HL-60 (cell line): Measurements from ENCODE around the gene KCNQ1.

ENCODE experiments used
- DNase-seq, 2 experiments: peaks; one replicate each; pipeline ENCODE4 v3.0.0-alpha.2; 2010 to 2020; ENCODE audit warnings: low read depth in 1 of 2, low spot score in 1 of 2
- H3K27ac ChIP-seq: fragments of 250-450 bp; sonication (Bioruptor Pico); replicated peaks from 2 replicates; pipeline ENCODE4 v1.5.1; 2020; ENCODE audit warnings: mild to moderate bottlenecking, moderate library complexity
- H3K27me3 ChIP-seq: fragments of 250-450 bp; sonication (Bioruptor Pico); 2 replicates; pipeline ENCODE4 v1.5.1; 2021; ENCODE audit warnings: mild to moderate bottlenecking, moderate library complexity; ENCODE audit not compliant: insufficient read depth, poor library complexity, severe bottlenecking
- H3K4me3 ChIP-seq: replicated peaks from 2 replicates; pipeline ENCODE4 v1.5.1; 2011; ENCODE audit warnings: mild to moderate bottlenecking, control low read depth, low read length; ENCODE audit not compliant: insufficient read depth
- CTCF ChIP-seq: IDR thresholded peaks from one replicate; pipeline ENCODE4 v1.5.1; 2011; ENCODE audit warnings: low read length, control low read depth, inconsistent platforms; ENCODE audit not compliant: insufficient read depth
- GABPA ChIP-seq: IDR thresholded peaks from 2 replicates; pipeline ENCODE4 v1.6.1; 2012; ENCODE audit warnings: low read depth
- POLR2AphosphoS5 ChIP-seq: IDR thresholded peaks from 2 replicates; pipeline ENCODE4 v1.6.1; 2012; ENCODE audit warnings: low read depth
- REST ChIP-seq: IDR thresholded peaks from 2 replicates; pipeline ENCODE4 v1.6.1; 2012; ENCODE audit warnings: low read depth; ENCODE audit not compliant: insufficient replicate concordance
- SPI1 ChIP-seq: IDR thresholded peaks from 2 replicates; pipeline ENCODE4 v1.6.1; 2012; ENCODE audit warnings: low read depth, mild to moderate bottlenecking, borderline replicate concordance

The KCNQ1 gene

GRCh38 chr11:2816523-2816922 lies 371.7 kb downstream of the KCNQ1 start:
- no peak overlapping the region for H3K27ac ChIP-seq
- no peak overlapping the region for H3K4me3 ChIP-seq
- no peak for TF ChIP-seq GABPA
- TF ChIP-seq CTCF: no peak
- H3K27me3 ChIP-seq: no peaks in the 10 kb centered on the region
- no peak for DNase-seq

- H3K27ac ChIP-seq: no peak overlapping the region
- no peaks in the 10 kb centered on the region for H3K27me3 ChIP-seq
- TF ChIP-seq REST (no peak), GABPA (no peak), POLR2AphosphoS5 (no peak), SPI1 (no peak), CTCF (no peak)
- H3K4me3 ChIP-seq: no peak overlapping the region
- no peak for DNase-seq
Measured at GRCh38 chr11:2816941-2817421, 372.2 kb downstream of the KCNQ1 start.

GRCh38 chr11:2817431-2817830 lies 372.6 kb downstream of the KCNQ1 start:
- DNase-seq: no peak
- Histone ChIP-seq H3K27ac (no peak overlapping the region), H3K27me3 (no peaks in the 10 kb centered on the region), H3K4me3 (no peak overlapping the region)
- no peak for TF ChIP-seq REST
- no peak for TF ChIP-seq GABPA
- no peak for TF ChIP-seq SPI1
- no peak for TF ChIP-seq POLR2AphosphoS5
- no peak for TF ChIP-seq CTCF

GRCh38 chr11:2818021-2818420 lies 373.2 kb downstream of the KCNQ1 start:
- no peak for DNase-seq
- TF ChIP-seq SPI1 (no peak), CTCF (no peak), REST (no peak), GABPA (no peak), POLR2AphosphoS5 (no peak)
- Histone ChIP-seq H3K4me3 (no peak overlapping the region), H3K27ac (no peak overlapping the region), H3K27me3 (no peaks in the 10 kb centered on the region)
